ENCODE measurements around the gene DLL4.

Gene DLL4

GRCh38 chr15:40906991-40907802, 21.9 kb upstream of the DLL4 start:
- DNase-seq = no peak

GRCh38 chr15:40908095-40908494, 21.0 kb upstream of the DLL4 start:
- no peak for DNase-seq

GRCh38 chr15:40909662-40910630, 19.2 kb upstream of the DLL4 start:
- no peak for DNase-seq

GRCh38 chr15:40911141-40911540, 18.0 kb upstream of the DLL4 start:
- no peak for DNase-seq

- DNase-seq = no peak
Observed at GRCh38 chr15:40911693-40912092, 17.4 kb upstream of the DLL4 start.

GRCh38 chr15:40912478-40912877, 16.7 kb upstream of the DLL4 start:
- DNase-seq = no peak

- DNase-seq = no peak
Observed at GRCh38 chr15:40914013-40914412, 15.1 kb upstream of the DLL4 start.

- DNase-seq = no peak
Observed at GRCh38 chr15:40914486-40914885, 14.7 kb upstream of the DLL4 start.

- DNase-seq = no peak
Observed at GRCh38 chr15:40915116-40915661, 14.0 kb upstream of the DLL4 start.

- DNase-seq = no peak
Observed at GRCh38 chr15:40915679-40916078, 13.5 kb upstream of the DLL4 start.

GRCh38 chr15:40917585-40917984, 11.6 kb upstream of the DLL4 start:
- DNase-seq = no peak

GRCh38 chr15:40918146-40918798, 10.9 kb upstream of the DLL4 start:
- DNase-seq = no peak

GRCh38 chr15:40918799-40919392, 10.2 kb upstream of the DLL4 start:
- DNase-seq = no peak

- no peak for DNase-seq
Observed at GRCh38 chr15:40921949-40922607, 7.1 kb upstream of the DLL4 start.

GRCh38 chr15:40922608-40923005, 6.5 kb upstream of the DLL4 start:
- DNase-seq = no peak

- DNase-seq = no peak
Observed at GRCh38 chr15:40923551-40923950, 5.6 kb upstream of the DLL4 start.

- DNase-seq = no peak
Observed at GRCh38 chr15:40925495-40925862, 3.7 kb upstream of the DLL4 start.

- no peak for DNase-seq
Observed at GRCh38 chr15:40925863-40926658, 3.1 kb upstream of the DLL4 start.

GRCh38 chr15:40926659-40927494, 2.3 kb upstream of the DLL4 start:
- no peak for DNase-seq

- no peak for DNase-seq
Observed at GRCh38 chr15:40927495-40927872, 1.7 kb upstream of the DLL4 start.
